HG03442 (cell line): ENCODE data around the gene FBLN7.
"Not testable (repeated sequence)": the region's sequence is repeated elsewhere in the genome, so short reads cannot be mapped to it uniquely, and the experiment has no call there.

ENCODE experiments used
- ATAC-seq: cut with Tn5 transposase; IDR thresholded peaks from one replicate; pipeline ENCODE4 v1.9.1; 2021; ENCODE audit warnings: mild to moderate bottlenecking, moderate library complexity; ENCODE audit not compliant: unreplicated experiment

Gene FBLN7

GRCh38 chr2:112181571-112182290, 43.5 kb downstream of the FBLN7 start:
- no peak for ATAC-seq

DNA sequence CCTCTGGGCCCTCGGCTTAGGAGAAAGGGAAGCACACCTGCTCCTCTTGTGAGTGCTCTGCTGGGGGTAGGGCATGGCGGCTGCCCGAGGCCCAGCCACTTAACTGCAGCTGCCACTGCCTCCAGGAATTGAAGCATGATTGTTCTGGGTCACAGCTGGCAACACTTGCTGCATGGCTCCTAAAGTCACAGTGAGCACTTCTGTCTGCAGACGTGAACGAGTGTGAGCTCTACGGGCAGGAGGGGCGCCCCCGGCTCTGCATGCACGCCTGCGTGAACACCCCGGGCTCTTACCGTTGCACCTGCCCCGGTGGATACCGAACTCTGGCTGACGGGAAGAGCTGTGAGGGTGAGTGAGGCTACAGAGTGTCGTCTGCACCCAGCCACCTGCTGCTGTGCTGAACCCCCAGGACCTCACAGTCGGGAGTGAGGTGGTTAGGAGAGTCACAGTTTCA, 44.4 kb downstream of the FBLN7 start:
- no peak for ATAC-seq

GRCh38 chr2:112183327-112184025, 45.3 kb downstream of the FBLN7 start:
- ATAC-seq = no peak

- ATAC-seq = no peak
Observed at GRCh38 chr2:112184121-112184520, 45.9 kb downstream of the FBLN7 start.

- no peak for ATAC-seq
Observed at GRCh38 chr2:112185131-112185530, 46.9 kb downstream of the FBLN7 start.

- ATAC-seq = no peak
Observed at GRCh38 chr2:112187046-112187715, 49.0 kb downstream of the FBLN7 start.

DNA sequence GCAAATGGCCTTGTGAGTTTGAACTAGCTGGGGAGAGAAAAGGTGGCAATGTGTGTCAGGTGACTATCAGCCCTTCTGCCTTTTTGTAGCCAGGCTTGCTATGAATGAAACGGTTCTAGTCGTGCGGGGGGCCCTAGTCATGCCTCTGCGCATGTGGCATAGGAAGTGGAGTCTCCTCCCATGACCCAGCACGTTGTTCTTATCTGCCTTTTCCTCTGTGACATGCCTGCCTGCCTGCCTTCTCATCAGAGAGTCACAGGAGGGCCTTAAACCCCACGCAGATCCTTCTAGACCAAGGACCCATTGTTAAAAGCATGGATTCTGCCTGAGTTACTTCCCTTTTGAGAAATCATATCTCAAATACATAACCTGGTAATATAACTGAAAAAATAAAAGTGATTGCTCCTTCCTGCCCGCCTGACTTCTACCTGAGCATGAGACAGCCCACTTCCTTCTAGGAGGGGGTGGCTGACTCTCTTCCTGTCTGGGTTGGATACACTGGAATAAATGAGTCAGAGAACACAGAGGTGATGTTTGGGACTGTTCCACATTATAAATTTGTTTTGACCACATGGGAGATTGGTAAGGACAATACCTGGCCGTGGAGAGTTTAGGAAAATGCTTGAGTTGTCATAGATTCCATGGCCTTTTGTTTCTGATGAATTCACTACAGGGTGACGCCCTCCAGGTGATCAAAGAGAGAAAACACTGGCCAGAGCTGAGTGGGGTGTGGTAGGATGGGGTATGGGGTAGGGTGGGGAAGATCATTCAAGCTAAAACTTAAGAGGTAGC, 49.8 kb downstream of the FBLN7 start:
- ATAC-seq = no peak

GRCh38 chr2:112189001-112189556, 50.9 kb downstream of the FBLN7 start:
- no peak for ATAC-seq

DNA sequence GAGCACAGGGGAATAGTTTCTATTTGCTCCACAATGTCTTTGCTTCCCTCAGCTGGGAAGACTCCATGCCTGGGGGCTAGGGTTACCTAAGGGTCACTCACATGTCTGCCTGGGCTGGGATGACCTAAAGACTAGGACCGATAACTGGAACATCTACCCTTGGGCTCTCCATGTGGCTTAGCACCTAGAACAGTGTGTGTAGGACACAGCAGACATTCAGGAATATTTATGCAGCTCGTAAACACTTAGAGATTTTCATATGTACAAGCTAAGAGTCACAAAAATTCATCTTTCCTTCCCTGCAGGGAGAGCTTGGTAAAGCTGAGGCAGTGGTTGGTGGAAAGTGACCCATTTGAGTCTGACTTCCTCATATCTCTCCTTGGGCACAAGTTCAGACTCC, 55.8 kb downstream of the FBLN7 start:
- no peak for ATAC-seq

DNA sequence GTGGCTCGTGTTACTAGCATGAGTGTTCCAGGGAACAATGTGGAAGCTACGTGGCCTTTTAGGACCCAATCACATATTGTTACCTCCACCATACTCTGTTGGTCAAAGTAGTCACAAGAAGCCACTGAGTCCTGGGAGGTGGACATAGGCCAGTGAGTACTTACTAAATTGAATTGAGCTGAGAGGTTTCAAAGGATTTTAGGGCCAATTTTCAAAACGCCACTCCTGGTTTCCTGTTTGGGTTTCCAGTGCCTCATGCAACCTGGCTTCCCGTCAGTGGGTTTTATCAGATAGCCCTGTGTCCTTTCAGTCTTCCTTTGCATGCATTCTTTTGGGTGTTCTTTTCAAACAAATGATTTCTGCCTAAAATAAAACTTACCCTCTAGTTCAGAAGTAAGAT, 56.3 kb downstream of the FBLN7 start:
- no peak for ATAC-seq

DNA sequence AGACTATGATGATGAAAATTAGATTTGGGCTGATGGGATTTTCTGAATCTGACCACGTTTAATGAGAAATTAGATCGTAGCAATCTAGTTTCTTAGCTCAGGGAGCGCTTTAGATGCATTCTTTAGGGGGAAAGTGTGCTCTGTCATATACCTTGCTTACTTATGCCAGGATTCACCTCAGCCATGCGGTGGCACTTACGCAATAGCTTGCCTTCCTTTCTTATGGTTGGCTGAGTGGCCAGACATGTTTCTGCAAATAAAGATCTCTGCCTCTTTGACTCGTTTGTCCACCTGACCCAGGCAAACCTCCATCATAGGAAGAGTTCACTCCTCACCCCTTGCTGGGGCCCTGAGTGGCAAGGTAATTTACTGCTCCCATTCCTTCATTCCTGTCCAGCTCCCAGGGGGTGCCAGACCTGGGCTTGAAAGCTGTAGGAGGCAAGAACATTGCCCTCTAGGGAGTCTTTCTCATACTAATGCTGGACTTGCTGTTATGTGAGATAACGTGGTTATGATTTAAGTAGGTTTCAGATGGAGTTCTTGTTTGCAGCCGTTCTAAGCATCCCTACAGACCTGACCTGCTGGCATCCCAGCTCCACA, 57.1 kb downstream of the FBLN7 start:
- ATAC-seq = no peak

DNA sequence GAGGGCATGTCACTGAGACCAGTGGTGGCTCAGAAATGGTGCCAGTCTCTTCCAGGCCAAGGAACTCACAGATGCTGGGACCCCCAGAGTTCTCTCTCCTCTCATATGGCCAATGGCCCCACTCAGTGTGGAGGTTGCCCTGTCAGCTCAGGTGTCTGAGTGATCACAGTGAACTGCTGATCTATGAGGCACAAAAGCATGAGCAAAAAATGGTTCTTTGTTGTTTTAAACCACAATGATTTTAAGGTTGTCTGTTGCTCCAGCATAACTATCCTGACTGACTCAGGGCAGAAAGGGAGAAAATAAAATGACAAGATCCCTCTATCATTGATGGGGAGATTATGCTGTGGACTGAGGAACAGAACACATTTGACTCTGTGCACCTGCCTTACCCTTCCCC, 57.8 kb downstream of the FBLN7 start:
- ATAC-seq = no peak

- ATAC-seq = no peak
Observed at GRCh38 chr2:112197868-112198267, 59.7 kb downstream of the FBLN7 start.

GRCh38 chr2:112198780-112199179, 60.6 kb downstream of the FBLN7 start:
- no peak for ATAC-seq

GRCh38 chr2:112199188-112199587, 61.0 kb downstream of the FBLN7 start:
- peak; percentile 58 for ATAC-seq

DNA sequence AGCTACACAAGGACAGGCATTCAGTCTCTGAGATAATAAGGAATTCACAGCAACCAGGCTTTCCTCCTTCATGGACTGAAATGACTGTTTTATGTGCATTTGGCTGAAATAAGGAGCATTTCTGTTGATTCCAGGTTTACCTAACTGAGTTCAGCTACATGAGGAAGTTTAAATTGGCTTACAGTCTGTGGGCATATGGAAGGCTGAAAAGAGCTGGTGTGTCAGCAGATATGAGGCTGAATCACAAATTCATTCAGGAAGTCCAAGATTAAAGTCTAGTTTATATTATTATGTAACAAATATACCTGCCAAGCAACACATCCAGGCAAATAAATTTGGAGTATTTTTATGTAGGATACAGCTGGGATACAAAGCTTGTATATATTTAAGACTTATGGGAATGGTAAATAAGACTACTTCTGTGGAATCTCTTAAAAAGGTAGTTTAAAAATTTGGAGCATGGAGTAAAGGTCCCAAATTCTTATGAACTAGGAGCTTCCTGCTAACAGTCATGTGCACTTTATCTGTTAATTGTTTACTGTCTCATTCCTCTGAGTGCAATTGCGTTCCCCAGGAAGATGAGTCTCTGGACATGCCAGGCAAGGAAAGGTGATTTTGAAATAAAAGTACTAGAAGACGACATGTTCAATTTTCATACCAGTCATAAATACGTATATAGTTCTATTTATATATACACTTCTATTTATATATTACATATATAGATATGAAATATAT, 63.7 kb downstream of the FBLN7 start:
- no peak for ATAC-seq

GRCh38 chr2:112204411-112204810, 66.2 kb downstream of the FBLN7 start:
- no peak for ATAC-seq

GRCh38 chr2:112207905-112208304, 69.7 kb downstream of the FBLN7 start:
- ATAC-seq = not testable (repeated sequence)

- no peak for ATAC-seq
Observed at GRCh38 chr2:112216167-112216566, 78.0 kb downstream of the FBLN7 start.

GRCh38 chr2:112217854-112218253, 79.7 kb downstream of the FBLN7 start:
- no peak for ATAC-seq
